SK-N-SH treated with all-trans-retinoic acid at 6 μM for 48 hours (cell line): ENCODE results near the gene FBXO47.

Source experiments
- ATAC-seq: fragments of 200-7000 bp; cut with Tn5 transposase; 3 replicates; pipeline ENCODE4 v1.9.1; 2020; ENCODE audit warnings: mild to moderate bottlenecking, moderate library complexity
- ARNTL ChIP-seq: fragments of 450-650 bp; formaldehyde crosslinking; IDR thresholded peaks from 2 replicates; pipeline ENCODE4 v1.5.0; 2020; ENCODE audit warnings: low read depth, mild to moderate bottlenecking, moderate library complexity, borderline replicate concordance
- CSDC2 ChIP-seq: fragments of 250-450 bp; sonication (Bioruptor Pico); IDR thresholded peaks from 2 replicates; pipeline ENCODE4 v1.5.0; 2020; ENCODE audit warnings: mild to moderate bottlenecking, moderate library complexity
- ESRRG ChIP-seq: fragments of 250-450 bp; sonication (Bioruptor Pico); IDR thresholded peaks from 2 replicates; pipeline ENCODE4 v1.6.1; 2021; ENCODE audit warnings: mild to moderate bottlenecking
- GLIS3 ChIP-seq: fragments of 250-450 bp; sonication (Bioruptor Pico); IDR thresholded peaks from 2 replicates; pipeline ENCODE4 v1.5.0; 2020; ENCODE audit warnings: mild to moderate bottlenecking, moderate library complexity
- OSR1 ChIP-seq: fragments of 250-450 bp; sonication (Bioruptor Pico); IDR thresholded peaks from 2 replicates; pipeline ENCODE4 v1.8.0; 2022; ENCODE audit warnings: moderate library complexity, mild to moderate bottlenecking, inconsistent platforms
- PATZ1 ChIP-seq: fragments of 250-450 bp; sonication (Bioruptor Pico); IDR thresholded peaks from 2 replicates; pipeline ENCODE4 v1.8.0; 2020; ENCODE audit warnings: mild to moderate bottlenecking, moderate library complexity, borderline replicate concordance
- POU6F1 ChIP-seq: fragments of 250-450 bp; sonication (Bioruptor Pico); IDR thresholded peaks from 2 replicates; pipeline ENCODE4 v1.8.0; 2021; ENCODE audit warnings: low read depth, mild to moderate bottlenecking, moderate library complexity, borderline replicate concordance
- PPARA ChIP-seq: fragments of 250-450 bp; sonication (Bioruptor Pico); IDR thresholded peaks from 2 replicates; pipeline ENCODE4 v1.5.0; 2020; ENCODE audit warnings: mild to moderate bottlenecking, borderline replicate concordance
- RARB ChIP-seq: fragments of 250-450 bp; sonication (Bioruptor Pico); IDR thresholded peaks from 2 replicates; pipeline ENCODE4 v1.8.0; 2021; ENCODE audit warnings: mild to moderate bottlenecking, moderate library complexity
- SNAI2 ChIP-seq: fragments of 250-450 bp; sonication (Bioruptor Pico); IDR thresholded peaks from 2 replicates; pipeline ENCODE4 v1.5.0; 2020; ENCODE audit warnings: mild to moderate bottlenecking, moderate library complexity
- TCF4 ChIP-seq: fragments of 250-450 bp; sonication (Bioruptor Pico); IDR thresholded peaks from 2 replicates; pipeline ENCODE4 v1.8.0; 2021; ENCODE audit warnings: mild to moderate bottlenecking, moderate library complexity, borderline replicate concordance
- TOX ChIP-seq: fragments of 250-450 bp; sonication (Bioruptor Pico); IDR thresholded peaks from 2 replicates; pipeline ENCODE4 v1.8.0; 2021; ENCODE audit warnings: mild to moderate bottlenecking, moderate library complexity, borderline replicate concordance
- TSHZ2 ChIP-seq: fragments of 250-450 bp; sonication (Bioruptor Pico); IDR thresholded peaks from 2 replicates; pipeline ENCODE4 v1.5.0; 2020; ENCODE audit warnings: mild to moderate bottlenecking, moderate library complexity
- ZC3H10 ChIP-seq: fragments of 250-450 bp; sonication (Bioruptor Pico); IDR thresholded peaks from 2 replicates; pipeline ENCODE4 v1.5.1; 2021; ENCODE audit warnings: mild to moderate bottlenecking, moderate library complexity
- ZFP3 ChIP-seq: fragments of 250-450 bp; sonication (Bioruptor Pico); IDR thresholded peaks from 2 replicates; pipeline ENCODE4 v1.5.0; 2020; ENCODE audit warnings: mild to moderate bottlenecking, moderate library complexity
- ZFP30 ChIP-seq: fragments of 450-650 bp; formaldehyde crosslinking; IDR thresholded peaks from 2 replicates; pipeline ENCODE4 v1.5.0; 2022; ENCODE audit warnings: mild to moderate bottlenecking, moderate library complexity
- ZNF565 ChIP-seq: fragments of 450-650 bp; formaldehyde crosslinking; conservative IDR thresholded peaks from 2 replicates; pipeline ENCODE4 v1.5.0; 2020; ENCODE audit warnings: low read depth, mild to moderate bottlenecking, moderate library complexity
- ZNF70 ChIP-seq: fragments of 450-650 bp; formaldehyde crosslinking; IDR thresholded peaks from 2 replicates; pipeline ENCODE4 v1.5.0; 2020; ENCODE audit warnings: mild to moderate bottlenecking, moderate library complexity
- TF ChIP-seq, protein P1 (sequence below): fragments of 250-450 bp; sonication (Bioruptor Pico); IDR thresholded peaks from 2 replicates; pipeline ENCODE4 v1.5.1; 2021; ENCODE audit warnings: mild to moderate bottlenecking, moderate library complexity

Gene FBXO47

GRCh38 chr17:38926293-38927070, 40.7 kb downstream of the FBXO47 start:
- TF ChIP-seq RARB (CRISPR knock-in tag): no peak
- TF ChIP-seq TSHZ2 (CRISPR knock-in tag): no peak
- peak; percentile 6; the same call in 2 of the 3 replicates for ATAC-seq

DNA sequence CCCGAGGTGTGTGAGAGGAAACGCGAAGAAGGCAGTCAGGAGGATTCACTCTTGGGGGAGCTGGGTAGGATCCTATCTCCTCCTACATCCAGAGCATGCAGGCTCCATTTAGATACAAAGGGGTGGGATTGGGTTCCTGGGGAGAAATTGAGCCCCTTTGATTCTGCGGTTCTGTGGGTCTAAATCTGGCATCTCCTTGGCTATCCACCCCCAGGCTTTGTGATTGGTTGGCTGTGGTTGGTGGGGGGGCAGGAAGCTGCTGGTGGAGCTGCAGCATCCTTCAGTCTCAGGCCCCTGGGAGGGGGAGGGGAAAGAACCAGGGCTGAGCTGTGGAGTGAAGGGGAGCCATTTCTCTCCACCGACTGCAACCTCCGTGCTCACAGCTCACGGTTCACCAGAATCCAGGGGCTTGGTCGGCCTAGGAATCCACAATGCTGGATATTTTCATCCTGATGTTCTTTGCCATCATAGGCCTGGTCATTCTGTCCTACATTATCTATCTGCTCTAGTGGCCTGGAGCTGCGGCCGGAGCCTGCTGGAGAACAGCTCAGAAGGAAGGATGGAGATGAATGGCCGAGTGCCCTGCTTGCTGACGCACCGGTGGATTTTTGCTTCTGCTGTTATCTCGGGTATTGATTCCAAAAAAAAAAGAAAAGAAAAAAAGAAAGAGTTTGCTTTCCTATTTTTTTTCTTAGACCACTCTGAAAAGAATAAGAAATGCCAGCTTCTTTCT, 41.8 kb downstream of the FBXO47 start, which contains the start of gene LASP1NB:
Gene LASP1NB (plus strand): TSS at position 352 of the 733 bp plus-strand sequence.
- ATAC-seq: peak; percentile 81
- TF ChIP-seq ZC3H10 (CRISPR knock-in tag) (no peak), ZFP3 (CRISPR knock-in tag) (0 out of 2 replicates have a peak, but pooled peaks have one; percentile 37), POU6F1 (CRISPR knock-in tag) (0 out of 2 replicates have a peak, but pooled peaks have one; percentile 34)

DNA sequence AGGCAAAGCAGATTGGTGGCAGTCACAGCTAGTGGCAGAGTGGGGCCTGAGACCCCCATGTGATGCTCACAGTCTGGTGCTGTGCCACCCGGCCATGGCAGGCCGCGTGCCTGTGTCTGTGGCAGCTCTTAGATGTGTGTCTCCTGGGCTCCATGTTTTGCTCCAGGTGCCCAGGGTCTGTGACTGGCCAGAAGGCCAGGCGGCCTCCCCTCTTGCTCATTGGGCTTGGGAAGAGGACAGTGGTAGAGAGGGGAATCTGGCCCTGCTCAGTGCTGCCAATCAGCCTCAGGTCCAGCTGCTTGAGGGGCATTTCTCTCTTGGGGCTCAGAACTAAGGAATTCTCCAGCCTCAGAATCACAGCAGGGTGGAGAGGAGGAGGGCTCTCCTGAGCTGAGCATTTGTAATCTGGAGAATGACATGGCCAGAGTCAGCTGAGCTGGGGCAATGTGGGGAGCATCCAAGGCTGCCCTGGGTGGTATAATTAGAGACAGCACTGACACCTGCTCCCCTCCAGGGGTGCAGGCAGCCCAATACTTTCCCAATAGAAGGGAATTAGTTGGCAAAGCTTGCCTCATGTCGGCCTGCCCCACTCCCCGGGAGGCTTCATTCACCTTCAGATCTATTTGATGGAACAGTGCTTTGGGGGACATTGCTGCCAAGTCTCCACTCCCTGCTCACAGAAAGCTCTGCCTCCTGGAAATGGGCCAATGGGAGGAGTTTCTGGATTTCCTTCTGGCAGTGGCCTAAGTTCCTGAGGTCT, 44.5 kb downstream of the FBXO47 start:
- ATAC-seq: peak; percentile 62
- no peak for TF ChIP-seq ZFP3 (CRISPR knock-in tag)
- TF ChIP-seq ZFP30 (CRISPR knock-in tag): no peak
- no peak for TF ChIP-seq POU6F1 (CRISPR knock-in tag)
- no peak for TF ChIP-seq ESRRG (CRISPR knock-in tag)
- no peak for TF ChIP-seq PATZ1 (CRISPR knock-in tag)
- TF ChIP-seq PPARA (CRISPR knock-in tag): no peak
- no peak for TF ChIP-seq TOX
- no peak for TF ChIP-seq GLIS3
- TF ChIP-seq OSR1 (CRISPR knock-in tag): no peak
- no peak for TF ChIP-seq ZNF70 (CRISPR knock-in tag)
- TF ChIP-seq TCF4 (CRISPR knock-in tag): no peak
- TF ChIP-seq ARNTL (CRISPR knock-in tag): no peak
- TF ChIP-seq CSDC2 (CRISPR knock-in tag): no peak

DNA sequence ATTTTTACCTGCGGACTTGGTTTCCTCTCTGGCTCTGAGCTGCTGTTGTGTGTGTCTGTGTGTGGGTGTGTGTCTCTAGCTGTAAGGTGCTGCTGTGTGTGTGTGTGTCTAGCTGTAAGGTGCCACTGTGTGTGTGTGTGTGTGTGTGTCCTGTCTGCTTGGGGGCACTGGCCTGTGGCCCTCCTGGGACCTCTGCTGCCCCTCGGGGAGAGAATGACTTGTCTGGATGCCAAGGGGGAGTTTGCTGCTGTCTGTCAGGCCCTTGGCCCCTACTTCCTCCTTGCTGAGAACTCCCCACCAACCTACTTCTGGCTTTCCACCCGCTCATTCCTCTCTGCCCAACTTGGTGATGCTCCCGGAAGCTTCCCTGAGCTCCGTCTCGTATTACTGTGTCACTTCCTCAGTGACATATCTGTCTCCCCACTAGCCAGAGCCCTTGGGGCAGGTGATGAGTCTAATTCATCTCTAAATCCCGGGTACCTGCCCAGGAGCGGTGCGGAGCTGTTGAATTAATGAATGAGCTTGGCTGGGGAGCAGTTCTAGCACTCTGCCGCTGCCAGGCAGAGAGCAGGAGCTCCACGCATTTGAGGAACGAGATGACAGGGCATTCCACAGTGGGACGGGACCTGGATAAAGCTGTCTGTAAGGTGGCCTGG, 45.3 kb downstream of the FBXO47 start:
- no peak for ATAC-seq
- no peak for TF ChIP-seq ZC3H10 (CRISPR knock-in tag)
- no peak for TF ChIP-seq POU6F1 (CRISPR knock-in tag)
- TF ChIP-seq TCF4 (CRISPR knock-in tag): no peak
- TF ChIP-seq SNAI2: no peak
- TF ChIP-seq CSDC2 (CRISPR knock-in tag): no peak
- no peak for TF ChIP-seq ZFP3 (CRISPR knock-in tag)
- TF ChIP-seq RARB (CRISPR knock-in tag): no peak
- TF ChIP-seq TOX: no peak
- TF ChIP-seq, protein P1, sequence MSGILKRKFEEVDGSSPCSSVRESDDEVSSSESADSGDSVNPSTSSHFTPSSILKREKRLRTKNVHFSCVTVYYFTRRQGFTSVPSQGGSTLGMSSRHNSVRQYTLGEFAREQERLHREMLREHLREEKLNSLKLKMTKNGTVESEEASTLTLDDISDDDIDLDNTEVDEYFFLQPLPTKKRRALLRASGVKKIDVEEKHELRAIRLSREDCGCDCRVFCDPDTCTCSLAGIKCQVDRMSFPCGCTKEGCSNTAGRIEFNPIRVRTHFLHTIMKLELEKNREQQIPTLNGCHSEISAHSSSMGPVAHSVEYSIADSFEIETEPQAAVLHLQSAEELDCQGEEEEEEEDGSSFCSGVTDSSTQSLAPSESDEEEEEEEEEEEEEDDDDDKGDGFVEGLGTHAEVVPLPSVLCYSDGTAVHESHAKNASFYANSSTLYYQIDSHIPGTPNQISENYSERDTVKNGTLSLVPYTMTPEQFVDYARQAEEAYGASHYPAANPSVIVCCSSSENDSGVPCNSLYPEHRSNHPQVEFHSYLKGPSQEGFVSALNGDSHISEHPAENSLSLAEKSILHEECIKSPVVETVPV (CRISPR knock-in tag): no peak
- TF ChIP-seq GLIS3: no peak
- no peak for TF ChIP-seq ZNF565
- no peak for TF ChIP-seq ZNF70 (CRISPR knock-in tag)
